ENCODE measurements around the gene TXNDC8.
A peak's percentile ranks its signal among the peaks of the same experiment; 100 is the strongest.

Gene TXNDC8

DNA sequence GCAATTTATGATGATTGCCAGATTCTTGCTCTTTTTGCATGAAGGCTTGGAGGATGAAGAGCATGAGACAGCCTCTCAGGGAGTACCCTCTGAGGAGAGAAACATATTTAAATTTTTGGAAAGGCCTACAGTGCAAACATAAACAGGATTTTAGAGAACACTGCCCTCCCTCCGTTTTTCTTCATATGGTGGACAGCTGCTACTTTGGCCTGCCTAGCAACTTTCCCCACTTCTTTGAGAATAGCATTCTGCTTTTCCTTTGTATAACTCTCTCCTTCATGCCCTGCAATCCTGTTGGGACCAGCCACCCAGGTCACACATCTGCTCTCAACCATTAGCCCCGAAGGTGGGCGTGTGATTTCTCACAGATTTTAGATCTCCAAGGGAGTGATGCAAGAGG is 60.9 kb downstream of the TXNDC8 start:
- DNase-seq, result no peak

DNA sequence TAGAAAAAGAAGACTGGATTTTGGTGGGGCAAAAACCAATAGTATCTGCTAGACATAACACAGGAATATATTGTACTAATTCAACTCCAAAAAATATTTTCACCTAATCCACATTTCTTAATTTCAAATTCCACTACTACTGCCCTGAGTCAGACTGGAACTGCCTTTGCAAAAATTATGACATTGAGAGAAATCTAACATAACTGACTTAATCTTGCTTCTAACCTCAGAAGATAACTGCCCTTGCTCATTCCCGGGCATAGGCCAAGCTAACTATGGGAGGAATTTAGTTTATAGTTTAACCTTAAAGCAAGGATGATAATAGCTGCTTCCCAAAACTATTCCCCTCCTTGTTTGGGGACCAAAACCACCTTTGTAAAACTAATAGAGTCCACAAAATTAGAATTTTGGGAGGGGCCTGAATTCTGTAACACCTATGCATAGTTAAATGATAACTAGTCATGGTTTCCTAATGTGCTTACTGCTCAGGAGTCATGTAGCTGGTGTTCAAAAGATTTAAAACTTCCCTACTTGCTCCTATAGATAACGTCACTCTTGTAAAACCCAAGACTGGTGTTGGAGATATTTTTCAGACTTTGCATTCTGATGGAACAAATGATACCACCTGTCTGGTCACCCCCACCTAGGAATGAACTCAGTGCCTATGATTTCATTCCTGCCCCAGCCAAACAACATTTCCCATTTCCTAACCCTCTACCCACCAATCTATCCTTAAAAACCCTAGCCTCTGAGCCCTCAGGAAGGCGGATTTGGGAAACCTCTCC is 67.3 kb downstream of the TXNDC8 start:
- DNase-seq, result no peak

DNA sequence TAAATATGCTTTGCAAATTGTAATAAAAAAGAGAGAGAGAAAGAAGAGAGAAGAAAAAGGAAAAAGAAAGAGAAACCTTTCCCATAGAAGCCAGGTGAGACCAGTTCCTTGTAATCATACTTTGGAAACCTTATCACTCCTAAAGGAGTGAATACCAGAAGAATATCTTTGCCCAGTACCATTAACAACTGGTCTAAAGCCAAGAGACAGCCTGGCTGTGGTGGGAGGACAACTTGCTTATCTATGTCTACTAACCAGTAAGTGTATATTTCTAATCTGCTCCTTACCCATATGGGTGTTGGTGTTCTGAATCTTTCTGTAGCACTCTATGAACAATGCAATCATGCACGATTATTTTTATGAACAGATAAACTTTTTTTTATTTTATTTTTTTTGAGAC is 70.9 kb downstream of the TXNDC8 start:
- no peak for DNase-seq

DNA sequence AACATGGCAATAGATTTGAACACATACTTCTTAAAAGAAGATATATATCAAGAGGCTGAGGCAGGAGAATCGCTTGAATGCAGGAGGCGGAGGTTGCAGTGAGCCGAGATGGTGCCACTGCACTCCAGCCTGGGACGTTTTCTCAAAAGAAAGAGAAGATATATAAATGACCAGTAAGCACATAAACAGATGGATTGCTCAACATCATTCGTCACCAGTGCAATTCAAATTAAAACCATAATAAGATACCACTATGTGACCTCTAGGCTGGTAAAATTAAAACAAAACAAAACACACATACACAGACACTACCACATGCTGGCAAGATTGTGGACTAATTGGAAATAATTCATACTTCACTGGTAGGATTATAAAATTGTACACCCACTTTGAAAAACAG is 76.0 kb downstream of the TXNDC8 start:
- no peak for DNase-seq

DNA sequence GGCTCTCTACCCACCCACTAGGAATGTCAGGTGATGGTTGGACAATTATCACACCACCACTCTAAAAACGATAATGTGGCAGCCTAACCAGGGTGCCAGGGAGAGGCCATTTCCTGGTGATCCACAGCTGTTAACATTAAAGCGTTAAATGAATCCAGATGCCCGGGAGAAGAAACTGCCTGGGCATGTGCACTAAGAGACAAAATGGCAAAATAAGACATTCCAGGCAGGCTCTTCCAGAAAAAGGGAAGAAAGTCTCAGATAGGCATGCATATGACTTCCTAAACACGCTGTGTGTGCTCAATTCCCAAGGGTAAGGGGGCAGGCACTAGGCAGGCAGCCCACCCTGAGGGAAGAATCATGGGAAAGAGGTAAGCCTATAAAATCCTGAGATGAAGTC is 76.8 kb downstream of the TXNDC8 start:
- DNase-seq, result no peak

DNA sequence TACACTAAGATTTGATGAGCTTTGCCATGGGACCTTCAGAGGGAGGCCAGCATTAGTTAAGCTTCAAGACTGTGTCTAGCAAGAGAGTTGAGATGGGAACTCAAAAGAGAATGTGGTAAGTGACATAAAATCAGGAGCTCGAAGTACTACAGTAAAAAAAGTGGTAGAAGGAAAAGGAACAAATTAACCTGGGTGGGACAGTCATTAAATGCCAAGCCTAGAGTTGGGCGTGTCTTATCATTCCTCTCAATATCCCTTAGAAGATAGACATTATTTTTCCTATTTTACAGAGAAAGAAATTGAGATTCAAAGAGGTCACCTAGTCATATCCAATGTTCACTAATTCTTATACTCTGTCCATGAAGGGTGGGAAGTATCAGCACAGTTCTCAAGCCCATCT is 78.1 kb downstream of the TXNDC8 start:
- DNase-seq, result no peak

DNA sequence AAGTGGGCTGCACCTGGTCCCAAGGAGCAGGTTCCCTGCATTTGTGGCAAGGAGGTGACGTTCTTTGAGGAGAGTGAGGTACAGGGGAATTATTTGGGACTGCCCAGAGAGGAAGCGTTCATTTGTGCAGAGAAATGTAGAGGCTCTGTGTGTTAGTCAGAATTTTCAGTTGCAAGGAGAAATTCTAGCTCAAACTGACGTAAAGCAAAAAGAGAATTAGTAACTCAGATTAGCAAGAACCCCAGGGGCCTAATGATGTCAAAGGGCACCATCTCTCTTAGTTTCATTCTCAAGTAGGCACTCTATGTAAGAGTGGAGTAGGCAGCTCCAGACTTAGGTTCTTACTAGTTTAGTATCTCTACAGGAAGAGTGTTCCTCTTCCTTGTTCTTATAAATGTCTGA is 79.0 kb downstream of the TXNDC8 start:
- DNase-seq, result no peak

DNA sequence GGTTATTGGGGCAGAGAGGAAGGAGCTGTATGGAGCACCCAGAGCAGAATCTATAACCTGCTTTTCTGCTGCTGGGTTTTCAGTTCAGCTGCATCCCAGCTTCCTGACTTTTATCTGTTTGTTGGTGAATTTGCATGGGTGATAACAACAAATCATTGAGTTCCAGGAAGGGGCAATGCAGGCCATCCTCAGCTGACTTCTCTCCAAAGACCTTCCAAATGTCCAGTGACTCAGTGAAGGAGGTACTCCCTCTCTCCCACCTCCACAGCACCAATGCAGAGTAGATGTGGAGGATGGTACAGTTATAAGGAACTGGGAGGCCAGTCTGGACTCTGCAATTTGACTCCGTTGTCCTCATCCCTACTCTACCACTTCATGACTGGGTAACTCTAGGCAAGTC is 79.7 kb downstream of the TXNDC8 start:
- DNase-seq, result no peak

DNA sequence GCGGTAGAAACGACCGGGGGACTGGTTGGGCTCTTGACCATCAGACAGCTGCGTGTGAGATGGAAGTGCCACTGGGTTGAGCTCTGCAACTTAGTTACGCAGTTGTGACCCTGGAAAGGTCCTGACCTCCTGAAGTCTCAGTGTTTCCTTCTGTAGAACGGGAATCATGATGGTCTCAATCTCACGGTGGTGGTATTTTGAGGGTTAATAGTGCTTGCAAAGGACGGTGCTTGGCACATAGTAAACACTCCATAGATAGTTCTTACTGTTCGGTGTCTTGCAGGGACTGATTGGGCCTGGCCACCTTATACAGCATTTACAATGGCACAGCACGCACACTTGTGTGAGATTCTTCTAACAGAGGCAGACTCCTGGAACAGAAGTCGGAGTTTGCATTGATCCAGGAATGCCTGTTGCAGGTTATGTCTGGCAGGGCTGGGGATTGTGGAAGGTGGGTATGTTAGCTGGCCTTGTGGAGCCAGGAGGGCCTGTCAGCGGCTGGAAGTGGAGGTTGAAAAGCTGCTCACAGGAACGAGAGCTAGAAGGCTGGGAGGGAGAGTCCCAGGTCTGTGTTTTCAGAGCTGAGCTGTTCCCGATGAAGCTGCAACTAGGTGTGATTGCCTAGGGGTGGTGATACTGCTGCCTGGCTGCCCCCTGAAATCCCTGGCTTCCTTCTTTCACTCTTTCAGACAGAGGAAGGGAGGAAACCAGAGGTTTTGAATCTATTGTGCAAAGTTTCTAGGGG is 80.4 kb downstream of the TXNDC8 start:
- no peak for DNase-seq

DNA sequence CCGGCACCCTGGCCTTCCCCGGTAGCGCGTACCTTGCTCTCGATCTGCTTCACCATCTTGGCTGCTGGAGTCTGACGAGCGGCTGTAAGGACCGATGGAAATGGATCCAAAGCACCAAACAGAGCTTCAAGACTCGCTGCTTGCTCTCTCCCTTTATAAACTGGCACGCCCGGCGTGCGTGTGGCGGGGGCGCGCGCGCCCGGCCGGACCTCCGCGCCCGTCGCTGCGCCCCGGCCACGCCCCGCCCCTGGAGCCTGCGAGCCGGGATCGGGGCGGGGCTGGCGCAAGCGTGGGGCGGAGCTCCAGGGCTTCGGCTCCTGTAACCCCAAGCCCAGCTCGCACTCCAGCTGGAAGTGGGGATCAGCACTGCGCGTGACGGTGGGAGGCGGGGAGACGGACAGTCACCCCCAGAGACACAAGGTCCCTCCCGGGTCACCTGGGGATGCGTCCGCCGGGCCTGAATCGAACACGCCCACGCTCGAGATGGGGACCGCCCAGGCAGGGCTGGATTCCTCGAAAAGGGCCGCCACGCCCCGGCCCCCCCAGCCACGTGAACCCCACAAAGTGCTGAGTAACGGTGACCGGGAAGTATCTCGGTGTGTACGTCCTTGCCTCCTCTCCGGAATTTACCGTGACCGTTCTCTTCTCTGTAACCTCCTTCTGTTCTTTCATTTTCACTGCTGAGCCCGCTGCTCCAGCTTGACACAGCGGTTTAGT is 81.1 kb downstream of the TXNDC8 start, which contains the start of gene TXN:
Gene TXN (minus strand): TSS at position 128 of the 717 bp plus-strand sequence. CDS start 72 bp downstream, at position 56.
- peak; percentile 61 for DNase-seq

DNA sequence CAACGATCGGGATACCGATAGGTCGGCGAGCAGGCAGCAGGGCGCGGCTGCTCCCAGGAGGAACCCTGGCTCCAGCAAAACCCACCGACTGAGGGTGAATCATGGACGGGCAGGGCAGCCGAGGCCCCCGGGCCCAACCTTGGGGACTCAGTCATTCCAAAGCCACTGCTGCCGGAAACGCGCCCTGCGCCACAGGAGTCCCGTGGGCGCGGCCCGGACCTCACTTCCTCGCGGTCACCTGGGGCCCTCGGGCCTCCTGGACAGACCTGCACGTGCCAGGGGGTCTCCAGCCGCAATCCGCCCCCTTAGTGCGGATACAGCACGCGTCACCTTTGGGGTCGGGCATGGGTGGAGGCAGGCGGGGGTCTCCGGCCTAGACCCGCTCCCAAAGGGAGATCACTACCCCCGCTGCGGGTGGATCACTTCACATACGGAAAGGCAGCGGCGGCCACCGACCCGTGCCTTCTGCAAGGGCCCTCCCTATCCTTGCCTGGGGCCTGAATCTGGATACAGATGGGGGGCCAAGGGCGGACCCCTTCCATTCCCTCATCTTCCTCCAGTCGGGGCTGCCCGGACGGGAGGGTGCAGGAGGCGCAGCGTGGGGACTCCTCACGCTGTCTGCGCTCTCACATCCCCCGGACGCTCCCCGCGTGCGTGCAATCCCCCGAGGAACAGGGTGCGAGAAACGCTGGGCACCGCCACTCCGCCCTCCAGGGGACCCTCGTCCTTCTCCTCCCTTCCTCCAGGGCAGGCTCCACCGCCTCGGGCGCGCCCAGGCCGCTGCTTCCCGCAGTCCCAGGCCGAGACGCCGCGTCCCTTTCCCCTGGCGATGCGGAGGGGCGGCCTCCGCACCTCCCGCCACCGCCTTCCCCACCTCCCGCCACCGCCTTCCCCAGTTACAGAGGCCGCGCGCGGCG is 81.9 kb downstream of the TXNDC8 start:
- peak; percentile 43 for DNase-seq

DNA sequence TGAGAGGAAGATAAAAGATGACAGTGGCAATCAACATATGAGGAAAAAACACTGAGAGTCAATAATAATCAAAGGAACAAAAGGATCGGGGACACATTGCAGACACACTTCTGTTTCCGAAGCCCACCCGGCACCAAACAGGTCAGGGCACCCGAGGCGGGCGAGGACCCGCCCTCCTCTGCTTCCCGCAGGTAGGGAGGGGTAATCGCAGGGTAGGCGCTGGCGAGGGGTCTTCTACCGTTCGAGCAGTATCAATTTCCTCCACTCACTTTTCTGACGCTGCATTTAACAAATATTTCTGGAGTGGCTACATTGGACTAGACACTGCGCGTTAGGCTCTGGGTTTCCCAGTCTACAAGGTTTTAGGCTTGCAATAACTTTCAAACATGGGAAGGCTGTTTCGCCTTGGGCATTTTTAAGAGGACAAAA is 82.6 kb downstream of the TXNDC8 start:
- DNase-seq, result peak; percentile 43

DNA sequence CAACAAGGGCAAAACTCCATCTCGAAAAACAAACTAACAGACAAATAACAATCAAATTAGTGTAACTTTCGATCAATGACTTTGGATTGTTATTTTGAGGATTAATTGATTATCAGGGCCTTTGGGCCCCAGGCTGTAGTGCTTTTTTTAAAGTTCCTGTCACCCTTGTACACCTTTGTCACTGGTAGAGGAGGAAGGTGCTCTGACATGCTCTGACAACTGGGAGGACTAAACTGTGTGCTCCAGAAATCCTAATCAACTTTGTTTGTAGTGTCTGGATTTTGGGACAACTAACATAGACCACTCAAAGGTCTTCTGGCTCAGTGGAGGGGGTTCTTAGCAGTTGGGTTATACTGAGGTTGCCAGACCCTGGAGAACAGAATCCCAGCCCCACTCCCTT is 83.2 kb downstream of the TXNDC8 start:
- no peak for DNase-seq
